ENCODE measurements around the gene CPPED1.

CPPED1 gene

DNA sequence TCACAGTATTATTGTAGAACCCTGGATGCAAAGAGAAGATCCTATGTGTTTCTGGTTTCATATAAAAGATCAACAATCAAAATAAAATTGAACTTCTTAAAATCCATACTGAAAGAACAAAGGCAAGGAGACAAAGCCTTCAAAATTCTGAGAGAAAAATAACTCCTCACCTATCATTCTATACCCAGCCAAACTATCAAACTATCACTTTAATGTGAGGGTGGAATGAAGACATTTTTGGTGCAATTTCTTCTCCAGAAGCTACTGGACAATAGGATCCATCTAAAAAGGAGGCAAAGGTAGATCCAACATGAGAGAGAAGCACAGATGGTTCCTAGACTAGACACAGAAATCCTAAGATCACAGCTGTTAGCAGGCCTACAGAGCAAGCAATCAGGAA, 71.1 kb downstream of the CPPED1 start:
- no peak overlapping the region for H4K8ac ChIP-seq (ENCODE audit: low read depth, low read length)
- H2AK5ac ChIP-seq (ENCODE audit: low read length), result no peak overlapping the region
- no peak overlapping the region for H3K27ac ChIP-seq (ENCODE audit: low read depth, low read length)
- H4K12ac ChIP-seq (ENCODE audit: low read depth, low read length), result no peak overlapping the region
- no peak overlapping the region for H2AFZ ChIP-seq (ENCODE audit: insufficient read depth, low read length, poor library complexity)
- no peaks in the 10 kb centered on the region for H3K4me1 ChIP-seq (ENCODE audit: control insufficient read depth in 1 of 2, insufficient read depth in 2 of 2, low read length in 2 of 2)
- H3K79me2 ChIP-seq (ENCODE audit: control insufficient read depth, insufficient read depth, low read length, poor library complexity), result no peaks in the 10 kb centered on the region
- H3K23ac ChIP-seq (ENCODE audit: low read length), result no peak overlapping the region
- no peak overlapping the region for H3K18ac ChIP-seq (ENCODE audit: low read length)
- H3K9ac ChIP-seq (ENCODE audit: low read length), result no peak overlapping the region
- no peak overlapping the region for H4K91ac ChIP-seq (ENCODE audit: low read depth, low read length)
- no peak overlapping the region for H3K14ac ChIP-seq (ENCODE audit: low read length)
- H3K4me2 ChIP-seq (ENCODE audit: low read length), result no peak overlapping the region
- no peak for DNase-seq
- H3K4me3 ChIP-seq (ENCODE audit: low read depth, low read length), result no peak overlapping the region
- peaks cover 2% of the 10 kb centered on the region for H3K9me3 ChIP-seq (ENCODE audit: insufficient read depth, low read depth, low read length)
- no peaks in the 10 kb centered on the region for H3K27me3 ChIP-seq (ENCODE audit: insufficient read depth, low read length)
- no peak overlapping the region for H3K4ac ChIP-seq (ENCODE audit: low read depth, low read length)
- no peak overlapping the region for H2BK120ac ChIP-seq (ENCODE audit: insufficient read depth, low read length, poor library complexity)
- no peak overlapping the region for H2BK5ac ChIP-seq (ENCODE audit: low read depth, low read length, poor library complexity)
- H3K36me3 ChIP-seq (ENCODE audit: control insufficient read depth in 1 of 2, insufficient read depth in 2 of 2, low read length in 2 of 2), result peaks cover 0 to 1% of the 10 kb centered on the region in 2 experiments
- no peak overlapping the region for H2BK12ac ChIP-seq (ENCODE audit: low read length)
- H3K79me1 ChIP-seq (ENCODE audit: low read length), result no peaks in the 10 kb centered on the region

DNA sequence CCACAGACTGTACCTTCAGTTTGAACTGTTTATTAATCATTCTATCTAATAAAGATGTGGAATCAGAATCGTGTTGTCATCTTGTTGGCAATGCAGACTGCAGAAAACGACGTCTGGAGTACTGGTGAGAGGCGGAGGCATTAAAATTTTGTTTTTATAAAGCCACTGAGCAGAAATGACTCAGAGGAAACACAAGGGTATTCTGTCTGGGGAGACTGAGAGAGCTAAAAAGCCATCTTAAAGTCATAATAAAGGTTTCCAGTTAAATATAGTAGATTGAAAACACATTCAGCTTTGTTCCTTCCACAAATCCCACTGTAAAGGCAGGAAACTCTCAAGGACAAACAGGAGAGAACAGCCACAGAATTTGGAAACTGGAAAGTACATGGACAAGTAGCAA, 74.2 kb downstream of the CPPED1 start:
- DNase-seq, result no peak
- Histone ChIP-seq H3K27ac (ENCODE audit: low read depth, low read length) (no peak overlapping the region), H3K14ac (ENCODE audit: low read length) (no peak overlapping the region), H2BK12ac (ENCODE audit: low read length) (no peak overlapping the region), H4K12ac (ENCODE audit: low read depth, low read length) (no peak overlapping the region), H2AFZ (ENCODE audit: insufficient read depth, low read length, poor library complexity) (no peak overlapping the region), H3K4me2 (ENCODE audit: low read length) (no peak overlapping the region), H3K4me1 (ENCODE audit: control insufficient read depth in 1 of 2, insufficient read depth in 2 of 2, low read length in 2 of 2) (no peaks in the 10 kb centered on the region), H3K27me3 (ENCODE audit: insufficient read depth, low read length) (no peaks in the 10 kb centered on the region), H3K4me3 (ENCODE audit: low read depth, low read length) (no peak overlapping the region), H2BK5ac (ENCODE audit: low read depth, low read length, poor library complexity) (no peak overlapping the region), H4K91ac (ENCODE audit: low read depth, low read length) (no peak overlapping the region), H3K9ac (ENCODE audit: low read length) (no peak overlapping the region), H4K8ac (ENCODE audit: low read depth, low read length) (no peak overlapping the region), H3K4ac (ENCODE audit: low read depth, low read length) (no peak overlapping the region), H3K9me3 (ENCODE audit: insufficient read depth, low read depth, low read length) (no peaks in the 10 kb centered on the region), H2BK120ac (ENCODE audit: insufficient read depth, low read length, poor library complexity) (no peak overlapping the region), H3K18ac (ENCODE audit: low read length) (no peak overlapping the region), H3K79me1 (ENCODE audit: low read length) (no peaks in the 10 kb centered on the region), H3K23ac (ENCODE audit: low read length) (no peak overlapping the region), H2AK5ac (ENCODE audit: low read length) (no peak overlapping the region), H3K79me2 (ENCODE audit: control insufficient read depth, insufficient read depth, low read length, poor library complexity) (no peaks in the 10 kb centered on the region), H3K36me3 (ENCODE audit: control insufficient read depth in 1 of 2, insufficient read depth in 2 of 2, low read length in 2 of 2) (peaks cover 0 to 1% of the 10 kb centered on the region in 2 experiments)
- WGBS (ENCODE audit: extremely low coverage, insufficient coverage, insufficient read length), result no CpG with 5 or more reads among the region's 4 CpGs

DNA sequence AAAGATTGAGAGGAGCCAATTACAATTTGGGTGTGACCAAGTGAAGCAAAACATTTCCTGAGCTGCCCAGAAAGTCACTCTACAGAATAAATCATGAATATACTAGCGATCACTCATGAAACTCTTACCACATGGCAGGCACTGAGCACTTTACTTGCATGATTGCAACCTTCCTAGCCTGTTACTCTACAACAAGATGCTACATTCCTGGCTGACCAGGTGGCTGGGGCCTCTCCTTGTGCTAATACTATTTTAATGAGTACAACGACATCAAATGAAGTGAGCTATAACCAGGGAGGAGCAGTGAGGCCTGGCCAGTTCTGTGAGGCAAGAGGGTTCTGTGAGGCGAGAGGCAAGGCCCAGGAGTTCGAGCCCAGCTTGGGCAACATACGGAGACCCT, 75.2 kb downstream of the CPPED1 start:
- H4K91ac ChIP-seq (ENCODE audit: low read depth, low read length), result no peak overlapping the region
- no peak for DNase-seq
- WGBS (ENCODE audit: extremely low coverage, insufficient coverage, insufficient read length), result no CpG with 5 or more reads among the region's 5 CpGs
- H3K4me1 ChIP-seq (ENCODE audit: control insufficient read depth in 1 of 2, insufficient read depth in 2 of 2, low read length in 2 of 2), result no peaks in the 10 kb centered on the region
- no peak overlapping the region for H2BK120ac ChIP-seq (ENCODE audit: insufficient read depth, low read length, poor library complexity)
- H4K12ac ChIP-seq (ENCODE audit: low read depth, low read length), result no peak overlapping the region
- H3K27me3 ChIP-seq (ENCODE audit: insufficient read depth, low read length), result no peaks in the 10 kb centered on the region
- no peak overlapping the region for H3K4me3 ChIP-seq (ENCODE audit: low read depth, low read length)
- no peak overlapping the region for H3K23ac ChIP-seq (ENCODE audit: low read length)
- H3K4me2 ChIP-seq (ENCODE audit: low read length), result no peak overlapping the region
- H3K27ac ChIP-seq (ENCODE audit: low read depth, low read length), result no peak overlapping the region
- H3K9ac ChIP-seq (ENCODE audit: low read length), result no peak overlapping the region
- peaks cover 0 to 1% of the 10 kb centered on the region in 2 experiments for H3K36me3 ChIP-seq (ENCODE audit: control insufficient read depth in 1 of 2, insufficient read depth in 2 of 2, low read length in 2 of 2)
- H3K79me2 ChIP-seq (ENCODE audit: control insufficient read depth, insufficient read depth, low read length, poor library complexity), result no peaks in the 10 kb centered on the region
- H2BK12ac ChIP-seq (ENCODE audit: low read length), result no peak overlapping the region
- H2BK5ac ChIP-seq (ENCODE audit: low read depth, low read length, poor library complexity), result no peak overlapping the region
- no peak overlapping the region for H2AK5ac ChIP-seq (ENCODE audit: low read length)
- H3K4ac ChIP-seq (ENCODE audit: low read depth, low read length), result no peak overlapping the region
- no peaks in the 10 kb centered on the region for H3K79me1 ChIP-seq (ENCODE audit: low read length)
- no peaks in the 10 kb centered on the region for H3K9me3 ChIP-seq (ENCODE audit: insufficient read depth, low read depth, low read length)
- H2AFZ ChIP-seq (ENCODE audit: insufficient read depth, low read length, poor library complexity), result no peak overlapping the region
- H3K14ac ChIP-seq (ENCODE audit: low read length), result no peak overlapping the region
- no peak overlapping the region for H3K18ac ChIP-seq (ENCODE audit: low read length)
- H4K8ac ChIP-seq (ENCODE audit: low read depth, low read length), result no peak overlapping the region

DNA sequence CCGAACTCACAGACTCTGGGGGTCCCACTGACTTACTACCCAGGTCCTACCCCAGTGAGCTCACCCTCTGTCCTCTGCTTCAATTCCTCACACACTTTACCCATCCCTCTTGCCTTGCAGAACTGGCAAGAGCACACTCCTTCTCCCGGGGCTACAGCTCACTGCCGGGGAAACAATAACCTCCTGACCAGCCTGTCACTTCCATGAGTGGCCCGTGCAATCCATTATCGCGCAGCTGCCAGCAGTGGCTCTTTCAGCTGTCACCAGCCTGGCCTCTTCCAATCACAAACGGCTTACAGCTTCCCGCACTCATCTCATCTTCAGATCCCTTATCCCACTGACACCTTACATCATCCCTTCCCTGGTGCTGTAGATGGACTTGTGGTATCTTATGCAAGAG, 79.5 kb downstream of the CPPED1 start:
- no peak overlapping the region for H2BK5ac ChIP-seq (ENCODE audit: low read depth, low read length, poor library complexity)
- DNase-seq, result no peak
- no CpG with 5 or more reads among the region's 8 CpGs for WGBS (ENCODE audit: extremely low coverage, insufficient coverage, insufficient read length)
- H3K27ac ChIP-seq (ENCODE audit: low read depth, low read length), result no peak overlapping the region
- no peak overlapping the region for H2BK120ac ChIP-seq (ENCODE audit: insufficient read depth, low read length, poor library complexity)
- no peaks in the 10 kb centered on the region for H3K4me1 ChIP-seq (ENCODE audit: control insufficient read depth in 1 of 2, insufficient read depth in 2 of 2, low read length in 2 of 2)
- H3K9me3 ChIP-seq (ENCODE audit: insufficient read depth, low read depth, low read length), result no peaks in the 10 kb centered on the region
- H2AK5ac ChIP-seq (ENCODE audit: low read length), result no peak overlapping the region
- H3K4me2 ChIP-seq (ENCODE audit: low read length), result no peak overlapping the region
- no peak overlapping the region for H2AFZ ChIP-seq (ENCODE audit: insufficient read depth, low read length, poor library complexity)
- H3K9ac ChIP-seq (ENCODE audit: low read length), result no peak overlapping the region
- no peak overlapping the region for H4K91ac ChIP-seq (ENCODE audit: low read depth, low read length)
- H3K23ac ChIP-seq (ENCODE audit: low read length), result no peak overlapping the region
- no peak overlapping the region for H3K4me3 ChIP-seq (ENCODE audit: low read depth, low read length)
- H3K79me1 ChIP-seq (ENCODE audit: low read length), result no peaks in the 10 kb centered on the region
- no peak overlapping the region for H4K12ac ChIP-seq (ENCODE audit: low read depth, low read length)
- H3K4ac ChIP-seq (ENCODE audit: low read depth, low read length), result no peak overlapping the region
- no peak overlapping the region for H4K8ac ChIP-seq (ENCODE audit: low read depth, low read length)
- no peak overlapping the region for H2BK12ac ChIP-seq (ENCODE audit: low read length)
- H3K36me3 ChIP-seq (ENCODE audit: control insufficient read depth in 1 of 2, insufficient read depth in 2 of 2, low read length in 2 of 2), result no peaks in the 10 kb centered on the region
- no peak overlapping the region for H3K18ac ChIP-seq (ENCODE audit: low read length)
- no peak overlapping the region for H3K14ac ChIP-seq (ENCODE audit: low read length)
- no peaks in the 10 kb centered on the region for H3K27me3 ChIP-seq (ENCODE audit: insufficient read depth, low read length)
- H3K79me2 ChIP-seq (ENCODE audit: control insufficient read depth, insufficient read depth, low read length, poor library complexity), result no peaks in the 10 kb centered on the region

Data from trophoblast cell (in vitro differentiated cells and primary cell).